GM23338 (cell line): ENCODE results near the gene LNPEP. TPM values are rescaled to one million over a fixed set of nuclear protein-coding genes. Genes with fewer than 3 reads are reported as not detected.

Experiments used
- ATAC-seq: fragments of 200-7000 bp; cut with Tn5 transposase; 3 replicates; pipeline ENCODE4 v1.9.1; 2020
- DNase-seq: peaks from one replicate; pipeline ENCODE4 v3.0.0-alpha.2; 2015; ENCODE audit warnings: low spot score
- H2AFZ ChIP-seq: fragments of 200-600 bp; sonication (generic); 2 replicates; pipeline ENCODE4 v1.8.0; 2016; ENCODE audit warnings: antibody characterized with exemption, mild to moderate bottlenecking, moderate library complexity
- H3F3A ChIP-seq: fragments of 200-600 bp; sonication (generic); replicated peaks from 2 replicates; pipeline ENCODE4 v1.8.0; 2017; ENCODE audit warnings: antibody characterized with exemption, mixed run types, low read depth
- H3K27ac ChIP-seq: fragments of 200-600 bp; sonication (generic); 2 replicates; pipeline ENCODE4 v1.6.1; 2016; ENCODE audit warnings: low read depth
- H3K27me3 ChIP-seq: fragments of 200-600 bp; sonication (generic); 2 replicates; pipeline ENCODE4 v1.8.0; 2016; ENCODE audit warnings: mild to moderate bottlenecking, mixed run types, moderate library complexity; ENCODE audit not compliant: insufficient read depth
- H3K36me3 ChIP-seq: fragments of 200-600 bp; sonication (generic); 2 replicates; pipeline ENCODE4 v1.8.0; 2016; ENCODE audit warnings: mild to moderate bottlenecking; ENCODE audit not compliant: insufficient read depth
- H3K4me1 ChIP-seq: fragments of 200-600 bp; sonication (generic); 2 replicates; pipeline ENCODE4 v1.8.0; 2016; ENCODE audit warnings: mild to moderate bottlenecking, moderate library complexity; ENCODE audit not compliant: insufficient read depth
- H3K4me2 ChIP-seq: fragments of 200-600 bp; sonication (generic); 2 replicates; pipeline ENCODE4 v1.7.1; 2017; ENCODE audit warnings: mixed run types
- H3K4me3 ChIP-seq: fragments of 200-600 bp; sonication (generic); 2 replicates; pipeline ENCODE4 v1.6.1; 2016; ENCODE audit warnings: mixed run types
- H3K79me2 ChIP-seq: fragments of 200-600 bp; sonication (generic); replicated peaks from 2 replicates; pipeline ENCODE4 v1.8.0; 2017; ENCODE audit warnings: mild to moderate bottlenecking; ENCODE audit not compliant: insufficient read depth
- H3K9me2 ChIP-seq: fragments of 200-600 bp; sonication (generic); 2 replicates; pipeline ENCODE4 v1.8.0; 2017; ENCODE audit not compliant: insufficient read depth
- H4K20me1 ChIP-seq: fragments of 200-600 bp; sonication (generic); replicated peaks from 2 replicates; pipeline ENCODE4 v1.8.0; 2017; ENCODE audit warnings: mild to moderate bottlenecking; ENCODE audit not compliant: insufficient read depth
- H3K27ac Mint-ChIP-seq: 2 replicates; pipeline ENCODE4 v1.8.0; 2020; ENCODE audit warnings: inconsistent platforms, mild to moderate bottlenecking, moderate library complexity, mixed read lengths
- H3K27me3 Mint-ChIP-seq: 3 replicates; pipeline ENCODE4 v1.8.0; 2022; ENCODE audit warnings: low read depth, mild to moderate bottlenecking, moderate library complexity, mixed read lengths, inconsistent platforms; ENCODE audit not compliant: insufficient read depth, poor library complexity
- H3K36me3 Mint-ChIP-seq: 3 replicates; pipeline ENCODE4 v1.8.0; 2021; ENCODE audit warnings: low read depth, mild to moderate bottlenecking, inconsistent platforms, moderate library complexity, mixed read lengths
- H3K4me1 Mint-ChIP-seq: 3 replicates; pipeline ENCODE4 v1.8.0; 2020; ENCODE audit warnings: mild to moderate bottlenecking, inconsistent platforms, mixed read lengths
- H3K4me3 Mint-ChIP-seq: 3 replicates; pipeline ENCODE4 v1.8.0; 2021; ENCODE audit warnings: moderate library complexity, mild to moderate bottlenecking, inconsistent platforms, mixed read lengths
- H3K9me3 Mint-ChIP-seq: 3 replicates; pipeline ENCODE4 v1.8.0; 2020; ENCODE audit warnings: moderate library complexity, mild to moderate bottlenecking, inconsistent platforms, mixed read lengths
- CREB1 ChIP-seq: fragments of 250-450 bp; sonication (Bioruptor Pico); IDR thresholded peaks from 2 replicates; pipeline ENCODE4 v1.5.0; 2020; ENCODE audit warnings: low read depth, mild to moderate bottlenecking, moderate library complexity
- EZH2 ChIP-seq: fragments of 200-600 bp; sonication (generic); IDR thresholded peaks from one replicate; pipeline ENCODE4 v1.8.0; 2017; ENCODE audit warnings: antibody characterized with exemption, mild to moderate bottlenecking, low read depth; ENCODE audit not compliant: unreplicated experiment
- JUNB ChIP-seq: IDR thresholded peaks from one replicate; pipeline ENCODE4 v1.6.1; 2016; ENCODE audit warnings: antibody characterized with exemption; ENCODE audit not compliant: unreplicated experiment
- NANOG ChIP-seq: IDR thresholded peaks from 2 replicates; pipeline ENCODE4 v1.6.1; 2016; ENCODE audit warnings: antibody characterized with exemption, borderline replicate concordance
- POLR2AphosphoS5 ChIP-seq: IDR thresholded peaks from 2 replicates; pipeline ENCODE4 v1.6.1; 2016; ENCODE audit warnings: antibody characterized with exemption, low read depth
- STAT1 ChIP-seq: IDR thresholded peaks from one replicate; pipeline ENCODE4 v1.6.1; 2016; ENCODE audit warnings: antibody characterized with exemption; ENCODE audit not compliant: unreplicated experiment
- ZNF114 ChIP-seq: fragments of 250-450 bp; sonication (Bioruptor Pico); IDR thresholded peaks from 2 replicates; pipeline ENCODE4 v1.5.0; 2020; ENCODE audit warnings: mild to moderate bottlenecking, moderate library complexity
- ZNF331 ChIP-seq: fragments of 250-450 bp; sonication (Bioruptor Pico); IDR thresholded peaks from 2 replicates; pipeline ENCODE4 v1.5.0; 2020; ENCODE audit warnings: low read depth, mild to moderate bottlenecking, moderate library complexity
- polyA plus RNA-seq: library from polyadenylated mRNA; unstranded; fragments of >200 nt; fragmentation: Nextera tagmentation; extraction: Ambion mirVana; gene quantifications from 2 replicates; pipeline ENCODE4 v1.2.1, GENCODE V29; 2016
- total RNA-seq: library from RNA; depleted of rRNA; stranded (reverse); fragments of >200 nt; shearing (Covaris generic); gene quantifications from 2 replicates; pipeline ENCODE4 v1.2.3, GENCODE V29; 2014
- TF ChIP-seq, protein P1 (sequence below), 2 experiments: fragments of 200-600 bp in 1 of 2; sonication (generic) in 1 of 2; conservative IDR thresholded peaks; 2 replicates each; pipeline versions ENCODE4 v1.5.1 to v1.6.1; 2016 to 2017; ENCODE audit warnings: antibody characterized with exemption in 2 of 2, low read depth in 2 of 2, mild to moderate bottlenecking in 2 of 2, moderate library complexity in 1 of 2
- TF ChIP-seq, protein P2 (sequence below): IDR thresholded peaks from one replicate; pipeline ENCODE4 v1.6.1; 2018; ENCODE audit warnings: antibody characterized with exemption; ENCODE audit not compliant: unreplicated experiment
- TF ChIP-seq, protein P3 (sequence below): fragments of 250-450 bp; sonication (Bioruptor Pico); IDR thresholded peaks from 2 replicates; pipeline ENCODE4 v1.5.0; 2020; ENCODE audit warnings: mild to moderate bottlenecking, moderate library complexity
- TF ChIP-seq, protein P4 (sequence below): IDR thresholded peaks from 2 replicates; pipeline ENCODE4 v1.6.1; 2016; ENCODE audit warnings: antibody characterized with exemption

Gene LNPEP
- total and polyA plus RNA-seq, 2 experiments from 2014 or later, result 1.2 to 8.3 TPM

DNA sequence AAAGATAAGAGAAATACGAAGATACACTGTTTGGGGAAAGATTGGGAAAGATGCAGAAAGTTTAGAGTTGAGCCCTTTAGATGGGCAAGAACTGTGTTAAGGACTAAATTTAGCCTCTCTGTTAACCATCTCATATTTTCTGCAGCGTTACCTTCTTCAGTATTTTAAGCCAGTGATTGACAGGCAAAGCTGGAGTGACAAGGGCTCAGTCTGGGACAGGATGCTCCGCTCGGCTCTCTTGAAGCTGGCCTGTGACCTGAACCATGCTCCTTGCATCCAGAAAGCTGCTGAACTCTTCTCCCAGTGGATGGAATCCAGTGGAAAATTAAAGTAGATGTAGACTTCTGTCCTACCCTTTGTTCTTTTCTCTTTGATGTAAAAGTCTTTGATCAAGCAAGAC lies 26.4 kb upstream of the LNPEP start:
- ATAC-seq, result no peak
- no peak overlapping the region for H3K4me3 Mint-ChIP-seq
- no peaks in the 10 kb centered on the region for H4K20me1 ChIP-seq
- H2AFZ ChIP-seq, result no peak overlapping the region
- H3K9me2 ChIP-seq, result no peaks in the 10 kb centered on the region
- no peak overlapping the region for H3K4me2 ChIP-seq
- H3K9me3 Mint-ChIP-seq, result no peaks in the 10 kb centered on the region
- H3K36me3 Mint-ChIP-seq, result no peaks in the 10 kb centered on the region
- no peaks in the 10 kb centered on the region for H3F3A ChIP-seq
- no peaks in the 10 kb centered on the region for H3K79me2 ChIP-seq
- H3K4me1 ChIP-seq, result no peaks in the 10 kb centered on the region
- H3K4me3 ChIP-seq, result no peak overlapping the region
- TF ChIP-seq POLR2AphosphoS5 (no peak), STAT1 (no peak), NANOG (no peak), ZNF331 (no peak), JUNB (no peak), ZNF114 (CRISPR knock-in tag) (no peak), CREB1 (CRISPR knock-in tag) (no peak), EZH2 (no peak)
- TF ChIP-seq, protein P1, sequence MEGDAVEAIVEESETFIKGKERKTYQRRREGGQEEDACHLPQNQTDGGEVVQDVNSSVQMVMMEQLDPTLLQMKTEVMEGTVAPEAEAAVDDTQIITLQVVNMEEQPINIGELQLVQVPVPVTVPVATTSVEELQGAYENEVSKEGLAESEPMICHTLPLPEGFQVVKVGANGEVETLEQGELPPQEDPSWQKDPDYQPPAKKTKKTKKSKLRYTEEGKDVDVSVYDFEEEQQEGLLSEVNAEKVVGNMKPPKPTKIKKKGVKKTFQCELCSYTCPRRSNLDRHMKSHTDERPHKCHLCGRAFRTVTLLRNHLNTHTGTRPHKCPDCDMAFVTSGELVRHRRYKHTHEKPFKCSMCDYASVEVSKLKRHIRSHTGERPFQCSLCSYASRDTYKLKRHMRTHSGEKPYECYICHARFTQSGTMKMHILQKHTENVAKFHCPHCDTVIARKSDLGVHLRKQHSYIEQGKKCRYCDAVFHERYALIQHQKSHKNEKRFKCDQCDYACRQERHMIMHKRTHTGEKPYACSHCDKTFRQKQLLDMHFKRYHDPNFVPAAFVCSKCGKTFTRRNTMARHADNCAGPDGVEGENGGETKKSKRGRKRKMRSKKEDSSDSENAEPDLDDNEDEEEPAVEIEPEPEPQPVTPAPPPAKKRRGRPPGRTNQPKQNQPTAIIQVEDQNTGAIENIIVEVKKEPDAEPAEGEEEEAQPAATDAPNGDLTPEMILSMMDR (conservative IDR thresholded peaks at IDR 0.05; ENCODE audit: low read depth in 2 of 2), result no peak
- TF ChIP-seq, protein P2, sequence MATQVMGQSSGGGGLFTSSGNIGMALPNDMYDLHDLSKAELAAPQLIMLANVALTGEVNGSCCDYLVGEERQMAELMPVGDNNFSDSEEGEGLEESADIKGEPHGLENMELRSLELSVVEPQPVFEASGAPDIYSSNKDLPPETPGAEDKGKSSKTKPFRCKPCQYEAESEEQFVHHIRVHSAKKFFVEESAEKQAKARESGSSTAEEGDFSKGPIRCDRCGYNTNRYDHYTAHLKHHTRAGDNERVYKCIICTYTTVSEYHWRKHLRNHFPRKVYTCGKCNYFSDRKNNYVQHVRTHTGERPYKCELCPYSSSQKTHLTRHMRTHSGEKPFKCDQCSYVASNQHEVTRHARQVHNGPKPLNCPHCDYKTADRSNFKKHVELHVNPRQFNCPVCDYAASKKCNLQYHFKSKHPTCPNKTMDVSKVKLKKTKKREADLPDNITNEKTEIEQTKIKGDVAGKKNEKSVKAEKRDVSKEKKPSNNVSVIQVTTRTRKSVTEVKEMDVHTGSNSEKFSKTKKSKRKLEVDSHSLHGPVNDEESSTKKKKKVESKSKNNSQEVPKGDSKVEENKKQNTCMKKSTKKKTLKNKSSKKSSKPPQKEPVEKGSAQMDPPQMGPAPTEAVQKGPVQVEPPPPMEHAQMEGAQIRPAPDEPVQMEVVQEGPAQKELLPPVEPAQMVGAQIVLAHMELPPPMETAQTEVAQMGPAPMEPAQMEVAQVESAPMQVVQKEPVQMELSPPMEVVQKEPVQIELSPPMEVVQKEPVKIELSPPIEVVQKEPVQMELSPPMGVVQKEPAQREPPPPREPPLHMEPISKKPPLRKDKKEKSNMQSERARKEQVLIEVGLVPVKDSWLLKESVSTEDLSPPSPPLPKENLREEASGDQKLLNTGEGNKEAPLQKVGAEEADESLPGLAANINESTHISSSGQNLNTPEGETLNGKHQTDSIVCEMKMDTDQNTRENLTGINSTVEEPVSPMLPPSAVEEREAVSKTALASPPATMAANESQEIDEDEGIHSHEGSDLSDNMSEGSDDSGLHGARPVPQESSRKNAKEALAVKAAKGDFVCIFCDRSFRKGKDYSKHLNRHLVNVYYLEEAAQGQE, result no peak
- TF ChIP-seq, protein P3, sequence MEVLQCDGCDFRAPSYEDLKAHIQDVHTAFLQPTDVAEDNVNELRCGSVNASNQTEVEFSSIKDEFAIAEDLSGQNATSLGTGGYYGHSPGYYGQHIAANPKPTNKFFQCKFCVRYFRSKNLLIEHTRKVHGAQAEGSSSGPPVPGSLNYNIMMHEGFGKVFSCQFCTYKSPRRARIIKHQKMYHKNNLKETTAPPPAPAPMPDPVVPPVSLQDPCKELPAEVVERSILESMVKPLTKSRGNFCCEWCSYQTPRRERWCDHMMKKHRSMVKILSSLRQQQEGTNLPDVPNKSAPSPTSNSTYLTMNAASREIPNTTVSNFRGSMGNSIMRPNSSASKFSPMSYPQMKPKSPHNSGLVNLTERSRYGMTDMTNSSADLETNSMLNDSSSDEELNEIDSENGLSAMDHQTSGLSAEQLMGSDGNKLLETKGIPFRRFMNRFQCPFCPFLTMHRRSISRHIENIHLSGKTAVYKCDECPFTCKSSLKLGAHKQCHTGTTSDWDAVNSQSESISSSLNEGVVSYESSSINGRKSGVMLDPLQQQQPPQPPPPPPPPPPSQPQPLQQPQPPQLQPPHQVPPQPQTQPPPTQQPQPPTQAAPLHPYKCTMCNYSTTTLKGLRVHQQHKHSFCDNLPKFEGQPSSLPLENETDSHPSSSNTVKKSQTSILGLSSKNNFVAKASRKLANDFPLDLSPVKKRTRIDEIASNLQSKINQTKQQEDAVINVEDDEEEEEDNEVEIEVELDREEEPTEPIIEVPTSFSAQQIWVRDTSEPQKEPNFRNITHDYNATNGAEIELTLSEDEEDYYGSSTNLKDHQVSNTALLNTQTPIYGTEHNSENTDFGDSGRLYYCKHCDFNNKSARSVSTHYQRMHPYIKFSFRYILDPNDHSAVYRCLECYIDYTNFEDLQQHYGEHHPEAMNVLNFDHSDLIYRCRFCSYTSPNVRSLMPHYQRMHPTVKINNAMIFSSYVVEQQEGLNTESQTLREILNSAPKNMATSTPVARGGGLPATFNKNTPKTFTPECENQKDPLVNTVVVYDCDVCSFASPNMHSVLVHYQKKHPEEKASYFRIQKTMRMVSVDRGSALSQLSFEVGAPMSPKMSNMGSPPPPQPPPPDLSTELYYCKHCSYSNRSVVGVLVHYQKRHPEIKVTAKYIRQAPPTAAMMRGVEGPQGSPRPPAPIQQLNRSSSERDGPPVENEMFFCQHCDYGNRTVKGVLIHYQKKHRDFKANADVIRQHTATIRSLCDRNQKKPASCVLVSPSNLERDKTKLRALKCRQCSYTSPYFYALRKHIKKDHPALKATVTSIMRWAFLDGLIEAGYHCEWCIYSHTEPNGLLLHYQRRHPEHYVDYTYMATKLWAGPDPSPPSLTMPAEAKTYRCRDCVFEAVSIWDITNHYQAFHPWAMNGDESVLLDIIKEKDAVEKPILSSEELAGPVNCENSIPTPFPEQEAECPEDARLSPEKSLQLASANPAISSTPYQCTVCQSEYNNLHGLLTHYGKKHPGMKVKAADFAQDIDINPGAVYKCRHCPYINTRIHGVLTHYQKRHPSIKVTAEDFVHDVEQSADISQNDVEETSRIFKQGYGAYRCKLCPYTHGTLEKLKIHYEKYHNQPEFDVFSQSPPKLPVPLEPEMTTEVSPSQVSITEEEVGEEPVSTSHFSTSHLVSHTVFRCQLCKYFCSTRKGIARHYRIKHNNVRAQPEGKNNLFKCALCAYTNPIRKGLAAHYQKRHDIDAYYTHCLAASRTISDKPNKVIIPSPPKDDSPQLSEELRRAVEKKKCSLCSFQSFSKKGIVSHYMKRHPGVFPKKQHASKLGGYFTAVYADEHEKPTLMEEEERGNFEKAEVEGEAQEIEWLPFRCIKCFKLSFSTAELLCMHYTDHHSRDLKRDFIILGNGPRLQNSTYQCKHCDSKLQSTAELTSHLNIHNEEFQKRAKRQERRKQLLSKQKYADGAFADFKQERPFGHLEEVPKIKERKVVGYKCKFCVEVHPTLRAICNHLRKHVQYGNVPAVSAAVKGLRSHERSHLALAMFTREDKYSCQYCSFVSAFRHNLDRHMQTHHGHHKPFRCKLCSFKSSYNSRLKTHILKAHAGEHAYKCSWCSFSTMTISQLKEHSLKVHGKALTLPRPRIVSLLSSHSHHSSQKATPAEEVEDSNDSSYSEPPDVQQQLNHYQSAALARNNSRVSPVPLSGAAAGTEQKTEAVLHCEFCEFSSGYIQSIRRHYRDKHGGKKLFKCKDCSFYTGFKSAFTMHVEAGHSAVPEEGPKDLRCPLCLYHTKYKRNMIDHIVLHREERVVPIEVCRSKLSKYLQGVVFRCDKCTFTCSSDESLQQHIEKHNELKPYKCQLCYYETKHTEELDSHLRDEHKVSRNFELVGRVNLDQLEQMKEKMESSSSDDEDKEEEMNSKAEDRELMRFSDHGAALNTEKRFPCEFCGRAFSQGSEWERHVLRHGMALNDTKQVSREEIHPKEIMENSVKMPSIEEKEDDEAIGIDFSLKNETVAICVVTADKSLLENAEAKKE (CRISPR knock-in tag), result no peak
- TF ChIP-seq, protein P4, sequence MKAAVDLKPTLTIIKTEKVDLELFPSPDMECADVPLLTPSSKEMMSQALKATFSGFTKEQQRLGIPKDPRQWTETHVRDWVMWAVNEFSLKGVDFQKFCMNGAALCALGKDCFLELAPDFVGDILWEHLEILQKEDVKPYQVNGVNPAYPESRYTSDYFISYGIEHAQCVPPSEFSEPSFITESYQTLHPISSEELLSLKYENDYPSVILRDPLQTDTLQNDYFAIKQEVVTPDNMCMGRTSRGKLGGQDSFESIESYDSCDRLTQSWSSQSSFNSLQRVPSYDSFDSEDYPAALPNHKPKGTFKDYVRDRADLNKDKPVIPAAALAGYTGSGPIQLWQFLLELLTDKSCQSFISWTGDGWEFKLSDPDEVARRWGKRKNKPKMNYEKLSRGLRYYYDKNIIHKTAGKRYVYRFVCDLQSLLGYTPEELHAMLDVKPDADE, result no peak
- no peaks in the 10 kb centered on the region for H3K27me3 ChIP-seq
- no peak overlapping the region for H3K27ac ChIP-seq
- no peaks in the 10 kb centered on the region for H3K36me3 ChIP-seq
- no peak overlapping the region for H3K27ac Mint-ChIP-seq
- no peak for DNase-seq
- no peaks in the 10 kb centered on the region for H3K27me3 Mint-ChIP-seq
- H3K4me1 Mint-ChIP-seq, result no peaks in the 10 kb centered on the region
